HepG2 (cell line): ENCODE data around the gene IZUMO4. TPM values are rescaled to one million over a fixed set of nuclear protein-coding genes. Genes with fewer than 3 reads are reported as not detected.

Source experiments
- CENPX ChIP-seq: sonication (generic); formaldehyde crosslinking; IDR thresholded peaks from 2 replicates; pipeline ENCODE4 v1.9.0; 2021; ENCODE audit warnings: mild to moderate bottlenecking, missing genetic modification reagents, moderate library complexity
- ELF4 ChIP-seq: sonication (generic); formaldehyde crosslinking; IDR thresholded peaks from 2 replicates; pipeline ENCODE4 v1.5.0; 2020; ENCODE audit warnings: missing genetic modification reagents, mild to moderate bottlenecking, moderate library complexity, borderline replicate concordance
- ETV5 ChIP-seq: IDR thresholded peaks from 2 replicates; pipeline ENCODE4 v1.6.1; 2018; ENCODE audit warnings: missing biosample characterization, missing genetic modification reagents, inconsistent platforms, borderline replicate concordance
- FLYWCH1 ChIP-seq: sonication (generic); formaldehyde crosslinking; IDR thresholded peaks from 2 replicates; pipeline ENCODE4 v1.8.1; 2023; ENCODE audit warnings: mild to moderate bottlenecking, missing genetic modification reagents
- FOXP1 ChIP-seq, 2 experiments: fragments of 450-650 bp in 1 of 2; IDR thresholded peaks; 2 replicates each; pipeline ENCODE4 v1.6.1; 2017 to 2018; ENCODE audit warnings: antibody characterized with exemption in 1 of 2
- HNF4A ChIP-seq: sonication (generic); formaldehyde crosslinking; IDR thresholded peaks from 2 replicates; pipeline ENCODE4 v1.4.0; 2020; ENCODE audit warnings: missing genetic modification reagents
- MEIS2 ChIP-seq: sonication (generic); formaldehyde crosslinking; IDR thresholded peaks from 2 replicates; pipeline ENCODE4 v1.9.0; 2021; ENCODE audit warnings: mild to moderate bottlenecking, missing genetic modification reagents
- NFRKB ChIP-seq: fragments of 450-650 bp; IDR thresholded peaks from 2 replicates; pipeline ENCODE4 v1.6.1; 2017
- SAFB2 ChIP-seq: sonication (generic); formaldehyde crosslinking; IDR thresholded peaks from 2 replicates; pipeline ENCODE4 v1.5.1; 2020; ENCODE audit warnings: missing genetic modification reagents, low read depth, mild to moderate bottlenecking, borderline replicate concordance
- SALL2 ChIP-seq: sonication (generic); formaldehyde crosslinking; IDR thresholded peaks from 2 replicates; pipeline ENCODE4 v1.8.1; 2023; ENCODE audit warnings: mild to moderate bottlenecking, missing genetic modification reagents, inconsistent platforms
- SAP130 ChIP-seq: IDR thresholded peaks from 2 replicates; pipeline ENCODE4 v1.6.1; 2016; ENCODE audit warnings: low read depth
- TEAD3 ChIP-seq: optimal IDR thresholded peaks from 2 replicates; pipeline ENCODE3; 2016; ENCODE audit warnings: borderline replicate concordance
- ZBTB7B ChIP-seq: sonication (generic); formaldehyde crosslinking; IDR thresholded peaks from 2 replicates; pipeline ENCODE4 v1.4.0; 2020; ENCODE audit warnings: missing genetic modification reagents
- ZKSCAN1 ChIP-seq: fragments of 150-350 bp; IDR thresholded peaks from 2 replicates; pipeline ENCODE4 v1.6.1; 2014; ENCODE audit warnings: low read length
- ZNF17 ChIP-seq: sonication (generic); formaldehyde crosslinking; IDR thresholded peaks from 2 replicates; pipeline ENCODE4 v1.5.0; 2020; ENCODE audit warnings: mild to moderate bottlenecking, missing genetic modification reagents
- ZNF441 ChIP-seq: sonication (generic); formaldehyde crosslinking; IDR thresholded peaks from 2 replicates; pipeline ENCODE4 v1.7.0; 2021; ENCODE audit warnings: missing genetic modification reagents, borderline replicate concordance
- ZNF562 ChIP-seq: sonication (generic); formaldehyde crosslinking; IDR thresholded peaks from 2 replicates; pipeline ENCODE4 v1.8.0; 2022; ENCODE audit warnings: missing genetic modification reagents, borderline replicate concordance
- ZNF564 ChIP-seq: sonication (generic); formaldehyde crosslinking; IDR thresholded peaks from 2 replicates; pipeline ENCODE4 v1.8.1; 2023; ENCODE audit warnings: mild to moderate bottlenecking, missing genetic modification reagents
- ZNF572 ChIP-seq: sonication (generic); formaldehyde crosslinking; IDR thresholded peaks from 2 replicates; pipeline ENCODE4 v1.5.1; 2020; ENCODE audit warnings: mild to moderate bottlenecking, missing genetic modification reagents
- polyA plus RNA-seq, 8 experiments: library from polyadenylated mRNA; depleted of rRNA in 3 of 8; stranded (reverse) in 7 of 8; unstranded in 1 of 8; fragments of >200 nt; fragmentation: Illumina TruSeq in 4 of 8; extraction: Trizol in 4 of 8; gene quantifications; 2 replicates each; pipeline versions ENCODE4 v1.2.1 to v1.2.3, GENCODE V29; 2011 to 2016; ENCODE audit warnings: low read depth in 4 of 8, missing spikeins in 1 of 8, mixed read lengths in 1 of 8; ENCODE audit not compliant: insufficient read depth in 1 of 8
- total RNA-seq, 5 experiments: library from RNA; depleted of rRNA; stranded (reverse); fragments of >200 nt; fragmentation: Illumina TruSeq; extraction: Trizol; gene quantifications; 2 replicates each; pipeline ENCODE4 v1.2.3, GENCODE V29; 2016; ENCODE audit warnings: low read depth in 1 of 5
- TF ChIP-seq, protein P1 (sequence below): IDR thresholded peaks from 2 replicates; pipeline ENCODE4 v1.6.1; 2016; ENCODE audit warnings: missing genetic modification reagents, missing compliant biosample characterization
- TF ChIP-seq, protein P2 (sequence below): sonication (generic); formaldehyde crosslinking; IDR thresholded peaks from 2 replicates; pipeline ENCODE4 v1.4.0; 2020; ENCODE audit warnings: missing genetic modification reagents, borderline replicate concordance
- TF ChIP-seq, protein P3 (sequence below): sonication (generic); formaldehyde crosslinking; IDR thresholded peaks from 2 replicates; pipeline ENCODE4 v1.5.1; 2020; ENCODE audit warnings: mild to moderate bottlenecking, missing genetic modification reagents, moderate library complexity
- TF ChIP-seq, protein P4 (sequence below): sonication (generic); formaldehyde crosslinking; IDR thresholded peaks from 2 replicates; pipeline ENCODE4 v1.5.0; 2020; ENCODE audit warnings: mild to moderate bottlenecking, missing genetic modification reagents

Gene IZUMO4
- total and polyA plus RNA-seq, 2 of the 13 experiments (the other 11 are each of a cell fraction or from before 2014, with no cell fraction given): 0.77 to 3.9 TPM

DNA sequence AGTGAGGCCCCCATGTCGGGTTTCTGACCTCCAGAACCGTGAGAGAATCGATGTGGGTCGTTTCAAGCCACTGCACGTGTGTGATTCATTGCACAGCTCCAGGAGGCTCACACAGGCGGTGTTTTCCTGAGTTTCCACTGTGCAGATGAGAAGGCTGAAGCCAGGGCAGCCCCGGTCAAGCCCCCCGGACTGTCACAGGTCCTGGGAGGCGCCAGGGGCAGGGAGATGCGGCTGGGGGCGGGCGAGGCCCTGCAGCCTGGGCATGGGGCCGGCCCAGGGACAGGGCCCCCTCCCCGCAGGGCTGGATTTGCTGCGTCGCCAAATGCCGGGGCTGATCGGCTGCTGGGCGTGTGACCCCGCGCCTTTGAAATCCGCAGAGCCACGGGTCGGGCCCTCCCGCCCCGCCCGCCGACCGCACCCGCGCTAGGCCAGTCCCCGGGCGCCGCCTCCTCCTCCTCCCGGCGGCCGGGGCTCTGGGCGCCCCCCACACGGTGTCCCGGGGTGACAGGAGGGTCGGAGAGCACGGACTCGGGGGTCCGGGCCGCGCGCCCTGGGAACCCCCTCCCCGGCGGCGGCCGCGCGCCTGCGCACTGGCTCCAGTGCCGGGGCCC is 35.7 kb upstream of the IZUMO4 start (continued):
- TF ChIP-seq ZNF572 (CRISPR knock-in tag): no peak
- TF ChIP-seq, protein P1, sequence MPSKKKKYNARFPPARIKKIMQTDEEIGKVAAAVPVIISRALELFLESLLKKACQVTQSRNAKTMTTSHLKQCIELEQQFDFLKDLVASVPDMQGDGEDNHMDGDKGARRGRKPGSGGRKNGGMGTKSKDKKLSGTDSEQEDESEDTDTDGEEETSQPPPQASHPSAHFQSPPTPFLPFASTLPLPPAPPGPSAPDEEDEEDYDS (CRISPR knock-in tag): no peak
- TF ChIP-seq ELF4 (CRISPR knock-in tag): no peak
- TF ChIP-seq ZNF17 (CRISPR knock-in tag): no peak
- no peak for TF ChIP-seq CENPX
- no peak for TF ChIP-seq ETV5
- 0 out of 2 replicates have a peak, but pooled peaks have one; percentile 64 for TF ChIP-seq FLYWCH1 (CRISPR knock-in tag)
- TF ChIP-seq NFRKB: no peak
- TF ChIP-seq, protein P2, sequence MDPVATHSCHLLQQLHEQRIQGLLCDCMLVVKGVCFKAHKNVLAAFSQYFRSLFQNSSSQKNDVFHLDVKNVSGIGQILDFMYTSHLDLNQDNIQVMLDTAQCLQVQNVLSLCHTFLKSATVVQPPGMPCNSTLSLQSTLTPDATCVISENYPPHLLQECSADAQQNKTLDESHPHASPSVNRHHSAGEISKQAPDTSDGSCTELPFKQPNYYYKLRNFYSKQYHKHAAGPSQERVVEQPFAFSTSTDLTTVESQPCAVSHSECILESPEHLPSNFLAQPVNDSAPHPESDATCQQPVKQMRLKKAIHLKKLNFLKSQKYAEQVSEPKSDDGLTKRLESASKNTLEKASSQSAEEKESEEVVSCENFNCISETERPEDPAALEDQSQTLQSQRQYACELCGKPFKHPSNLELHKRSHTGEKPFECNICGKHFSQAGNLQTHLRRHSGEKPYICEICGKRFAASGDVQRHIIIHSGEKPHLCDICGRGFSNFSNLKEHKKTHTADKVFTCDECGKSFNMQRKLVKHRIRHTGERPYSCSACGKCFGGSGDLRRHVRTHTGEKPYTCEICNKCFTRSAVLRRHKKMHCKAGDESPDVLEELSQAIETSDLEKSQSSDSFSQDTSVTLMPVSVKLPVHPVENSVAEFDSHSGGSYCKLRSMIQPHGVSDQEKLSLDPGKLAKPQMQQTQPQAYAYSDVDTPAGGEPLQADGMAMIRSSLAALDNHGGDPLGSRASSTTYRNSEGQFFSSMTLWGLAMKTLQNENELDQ: no peak
- no peak for TF ChIP-seq ZNF562 (CRISPR knock-in tag)
- 0 out of 2 replicates have a peak, but pooled peaks have one; percentile 9 for TF ChIP-seq HNF4A (CRISPR knock-in tag)
- TF ChIP-seq ZNF441: peak; percentile 87
- TF ChIP-seq FOXP1 (IDR thresholded peaks at IDR 0.05): no peak
- no peak for TF ChIP-seq FOXP1 (CRISPR knock-in tag; IDR thresholded peaks at IDR 0.05)
- TF ChIP-seq MEIS2 (CRISPR knock-in tag): peak; percentile 30; the same call in 1 of the 2 replicates
- TF ChIP-seq SAFB2: peak; percentile 46; the same call in 1 of the 2 replicates
- no peak for TF ChIP-seq SALL2
- TF ChIP-seq TEAD3 (CRISPR knock-in tag): no peak
- no peak for TF ChIP-seq ZKSCAN1
- no peak for TF ChIP-seq ZNF564
- peak; percentile 53 for TF ChIP-seq SAP130 (CRISPR knock-in tag)
- TF ChIP-seq, protein P3, sequence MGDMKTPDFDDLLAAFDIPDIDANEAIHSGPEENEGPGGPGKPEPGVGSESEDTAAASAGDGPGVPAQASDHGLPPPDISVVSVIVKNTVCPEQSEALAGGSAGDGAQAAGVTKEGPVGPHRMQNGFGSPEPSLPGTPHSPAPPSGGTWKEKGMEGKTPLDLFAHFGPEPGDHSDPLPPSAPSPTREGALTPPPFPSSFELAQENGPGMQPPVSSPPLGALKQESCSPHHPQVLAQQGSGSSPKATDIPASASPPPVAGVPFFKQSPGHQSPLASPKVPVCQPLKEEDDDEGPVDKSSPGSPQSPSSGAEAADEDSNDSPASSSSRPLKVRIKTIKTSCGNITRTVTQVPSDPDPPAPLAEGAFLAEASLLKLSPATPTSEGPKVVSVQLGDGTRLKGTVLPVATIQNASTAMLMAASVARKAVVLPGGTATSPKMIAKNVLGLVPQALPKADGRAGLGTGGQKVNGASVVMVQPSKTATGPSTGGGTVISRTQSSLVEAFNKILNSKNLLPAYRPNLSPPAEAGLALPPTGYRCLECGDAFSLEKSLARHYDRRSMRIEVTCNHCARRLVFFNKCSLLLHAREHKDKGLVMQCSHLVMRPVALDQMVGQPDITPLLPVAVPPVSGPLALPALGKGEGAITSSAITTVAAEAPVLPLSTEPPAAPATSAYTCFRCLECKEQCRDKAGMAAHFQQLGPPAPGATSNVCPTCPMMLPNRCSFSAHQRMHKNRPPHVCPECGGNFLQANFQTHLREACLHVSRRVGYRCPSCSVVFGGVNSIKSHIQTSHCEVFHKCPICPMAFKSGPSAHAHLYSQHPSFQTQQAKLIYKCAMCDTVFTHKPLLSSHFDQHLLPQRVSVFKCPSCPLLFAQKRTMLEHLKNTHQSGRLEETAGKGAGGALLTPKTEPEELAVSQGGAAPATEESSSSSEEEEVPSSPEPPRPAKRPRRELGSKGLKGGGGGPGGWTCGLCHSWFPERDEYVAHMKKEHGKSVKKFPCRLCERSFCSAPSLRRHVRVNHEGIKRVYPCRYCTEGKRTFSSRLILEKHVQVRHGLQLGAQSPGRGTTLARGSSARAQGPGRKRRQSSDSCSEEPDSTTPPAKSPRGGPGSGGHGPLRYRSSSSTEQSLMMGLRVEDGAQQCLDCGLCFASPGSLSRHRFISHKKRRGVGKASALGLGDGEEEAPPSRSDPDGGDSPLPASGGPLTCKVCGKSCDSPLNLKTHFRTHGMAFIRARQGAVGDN (CRISPR knock-in tag): peak; percentile 64
- peak; percentile 50; the same call in 1 of the 2 replicates for TF ChIP-seq ZBTB7B (CRISPR knock-in tag)
- TF ChIP-seq, protein P4, sequence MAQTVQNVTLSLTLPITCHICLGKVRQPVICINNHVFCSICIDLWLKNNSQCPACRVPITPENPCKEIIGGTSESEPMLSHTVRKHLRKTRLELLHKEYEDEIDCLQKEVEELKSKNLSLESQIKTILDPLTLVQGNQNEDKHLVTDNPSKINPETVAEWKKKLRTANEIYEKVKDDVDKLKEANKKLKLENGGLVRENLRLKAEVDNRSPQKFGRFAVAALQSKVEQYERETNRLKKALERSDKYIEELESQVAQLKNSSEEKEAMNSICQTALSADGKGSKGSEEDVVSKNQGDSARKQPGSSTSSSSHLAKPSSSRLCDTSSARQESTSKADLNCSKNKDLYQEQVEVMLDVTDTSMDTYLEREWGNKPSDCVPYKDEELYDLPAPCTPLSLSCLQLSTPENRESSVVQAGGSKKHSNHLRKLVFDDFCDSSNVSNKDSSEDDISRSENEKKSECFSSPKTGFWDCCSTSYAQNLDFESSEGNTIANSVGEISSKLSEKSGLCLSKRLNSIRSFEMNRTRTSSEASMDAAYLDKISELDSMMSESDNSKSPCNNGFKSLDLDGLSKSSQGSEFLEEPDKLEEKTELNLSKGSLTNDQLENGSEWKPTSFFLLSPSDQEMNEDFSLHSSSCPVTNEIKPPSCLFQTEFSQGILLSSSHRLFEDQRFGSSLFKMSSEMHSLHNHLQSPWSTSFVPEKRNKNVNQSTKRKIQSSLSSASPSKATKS (CRISPR knock-in tag): no peak
